Measurements from ENCODE around the gene FHOD1.
A peak's percentile ranks its signal among the peaks of the same experiment; 100 is the strongest.

The FHOD1 gene

DNA sequence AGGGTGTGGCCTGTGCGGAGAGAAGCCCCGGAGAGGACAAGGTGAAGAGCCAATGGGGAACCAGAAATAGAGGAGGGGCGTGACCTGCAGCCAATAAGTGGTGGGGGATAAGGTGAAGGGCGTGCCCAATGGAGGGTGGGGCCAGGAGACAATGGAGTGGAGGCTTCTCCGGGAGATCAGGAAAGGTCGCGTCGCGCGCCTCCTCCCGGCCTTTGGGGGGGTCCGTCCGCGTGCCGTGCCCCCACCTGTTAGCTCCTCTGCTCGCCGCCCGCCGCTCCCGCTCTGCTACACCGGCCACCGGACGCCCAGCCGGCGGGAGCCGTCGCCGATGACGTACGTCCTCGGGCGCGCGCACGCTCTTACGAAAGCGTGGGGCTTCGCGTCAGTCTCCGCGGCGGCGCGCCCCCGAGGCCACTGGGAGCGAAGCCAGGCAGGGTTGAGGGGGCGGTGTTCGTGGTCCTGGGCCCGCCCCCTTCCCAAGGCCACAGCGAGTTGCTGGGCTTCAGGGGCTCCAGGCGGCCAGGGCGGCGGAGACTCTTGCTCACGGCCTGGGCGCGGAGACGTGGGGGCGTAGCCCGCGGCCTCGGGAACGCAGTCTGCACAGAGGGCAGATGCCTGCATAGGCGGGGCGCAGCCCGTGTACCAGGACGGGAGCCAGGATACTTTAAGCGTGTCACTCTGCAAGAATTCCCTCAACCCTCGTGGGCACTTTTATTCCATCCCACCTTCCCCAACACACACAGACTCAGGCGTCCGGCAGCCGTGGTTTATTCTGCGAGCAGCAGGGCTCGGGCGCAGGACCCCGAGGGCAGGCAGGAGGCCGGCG, 63.4 kb downstream of the FHOD1 start, which contains the start of gene MATCAP1 (continued):
- TF ChIP-seq, protein P1, sequence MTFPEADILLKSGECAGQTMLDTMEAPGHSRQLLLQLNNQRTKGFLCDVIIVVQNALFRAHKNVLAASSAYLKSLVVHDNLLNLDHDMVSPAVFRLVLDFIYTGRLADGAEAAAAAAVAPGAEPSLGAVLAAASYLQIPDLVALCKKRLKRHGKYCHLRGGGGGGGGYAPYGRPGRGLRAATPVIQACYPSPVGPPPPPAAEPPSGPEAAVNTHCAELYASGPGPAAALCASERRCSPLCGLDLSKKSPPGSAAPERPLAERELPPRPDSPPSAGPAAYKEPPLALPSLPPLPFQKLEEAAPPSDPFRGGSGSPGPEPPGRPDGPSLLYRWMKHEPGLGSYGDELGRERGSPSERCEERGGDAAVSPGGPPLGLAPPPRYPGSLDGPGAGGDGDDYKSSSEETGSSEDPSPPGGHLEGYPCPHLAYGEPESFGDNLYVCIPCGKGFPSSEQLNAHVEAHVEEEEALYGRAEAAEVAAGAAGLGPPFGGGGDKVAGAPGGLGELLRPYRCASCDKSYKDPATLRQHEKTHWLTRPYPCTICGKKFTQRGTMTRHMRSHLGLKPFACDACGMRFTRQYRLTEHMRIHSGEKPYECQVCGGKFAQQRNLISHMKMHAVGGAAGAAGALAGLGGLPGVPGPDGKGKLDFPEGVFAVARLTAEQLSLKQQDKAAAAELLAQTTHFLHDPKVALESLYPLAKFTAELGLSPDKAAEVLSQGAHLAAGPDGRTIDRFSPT (tag by site-specific recombination; IDR thresholded peaks at IDR 0.05) = no peak
- TF ChIP-seq SP7 (tag by site-specific recombination; IDR thresholded peaks at IDR 0.05) (peak; percentile 69), ZSCAN30 (tag by site-specific recombination; IDR thresholded peaks at IDR 0.05) (0 out of 2 replicates have a peak, but pooled peaks have one; percentile 12), ZBTB17 (tag by site-specific recombination; IDR thresholded peaks at IDR 0.05) (peak; percentile 79), ZEB2 (tag by site-specific recombination; IDR thresholded peaks at IDR 0.05) (peak; percentile 95), ZNF362 (tag by site-specific recombination; IDR thresholded peaks at IDR 0.05) (no peak), KLF7 (tag by site-specific recombination; IDR thresholded peaks at IDR 0.05; ENCODE audit: borderline replicate concordance) (0 out of 2 replicates have a peak, but pooled peaks have one; percentile 8), ZNF394 (tag by site-specific recombination; IDR thresholded peaks at IDR 0.05; ENCODE audit: borderline replicate concordance) (peak; percentile 22; the same call in 1 of the 2 replicates), ZNF501 (tag by site-specific recombination; IDR thresholded peaks at IDR 0.05) (no peak), KLF10 (tag by site-specific recombination; IDR thresholded peaks at IDR 0.05) (peak; percentile 66; the same call in 1 of the 2 replicates), ZNF366 (tag by site-specific recombination; conservative IDR thresholded peaks at IDR 0.05) (0 out of 2 replicates have a peak, but pooled peaks have one; percentile 4), ZNF324 (tag by site-specific recombination; IDR thresholded peaks at IDR 0.05) (no peak), WT1 (tag by site-specific recombination; IDR thresholded peaks at IDR 0.05) (no peak), ZNF37A (tag by site-specific recombination; IDR thresholded peaks at IDR 0.05) (no peak), GLIS1 (tag by site-specific recombination; IDR thresholded peaks at IDR 0.05) (peak; percentile 84), ZNF112 (tag by site-specific recombination; IDR thresholded peaks at IDR 0.05) (no peak), ZNF274 (IDR thresholded peaks at IDR 0.05; ENCODE audit: low read length) (no peak), ZNF274 (tag by site-specific recombination; IDR thresholded peaks at IDR 0.05; ENCODE audit: borderline replicate concordance) (no peak), BCL11B (tag by site-specific recombination; IDR thresholded peaks at IDR 0.05; ENCODE audit: low read depth) (no peak), ZNF76 (tag by site-specific recombination; IDR thresholded peaks at IDR 0.05; ENCODE audit: borderline replicate concordance, low read depth) (0 out of 2 replicates have a peak, but pooled peaks have one; percentile 7), ZBTB21 (tag by site-specific recombination; IDR thresholded peaks at IDR 0.05) (peak; percentile 94), ZNF830 (tag by site-specific recombination; IDR thresholded peaks at IDR 0.05; ENCODE audit: low read depth) (no peak)
- TF ChIP-seq, protein P2, sequence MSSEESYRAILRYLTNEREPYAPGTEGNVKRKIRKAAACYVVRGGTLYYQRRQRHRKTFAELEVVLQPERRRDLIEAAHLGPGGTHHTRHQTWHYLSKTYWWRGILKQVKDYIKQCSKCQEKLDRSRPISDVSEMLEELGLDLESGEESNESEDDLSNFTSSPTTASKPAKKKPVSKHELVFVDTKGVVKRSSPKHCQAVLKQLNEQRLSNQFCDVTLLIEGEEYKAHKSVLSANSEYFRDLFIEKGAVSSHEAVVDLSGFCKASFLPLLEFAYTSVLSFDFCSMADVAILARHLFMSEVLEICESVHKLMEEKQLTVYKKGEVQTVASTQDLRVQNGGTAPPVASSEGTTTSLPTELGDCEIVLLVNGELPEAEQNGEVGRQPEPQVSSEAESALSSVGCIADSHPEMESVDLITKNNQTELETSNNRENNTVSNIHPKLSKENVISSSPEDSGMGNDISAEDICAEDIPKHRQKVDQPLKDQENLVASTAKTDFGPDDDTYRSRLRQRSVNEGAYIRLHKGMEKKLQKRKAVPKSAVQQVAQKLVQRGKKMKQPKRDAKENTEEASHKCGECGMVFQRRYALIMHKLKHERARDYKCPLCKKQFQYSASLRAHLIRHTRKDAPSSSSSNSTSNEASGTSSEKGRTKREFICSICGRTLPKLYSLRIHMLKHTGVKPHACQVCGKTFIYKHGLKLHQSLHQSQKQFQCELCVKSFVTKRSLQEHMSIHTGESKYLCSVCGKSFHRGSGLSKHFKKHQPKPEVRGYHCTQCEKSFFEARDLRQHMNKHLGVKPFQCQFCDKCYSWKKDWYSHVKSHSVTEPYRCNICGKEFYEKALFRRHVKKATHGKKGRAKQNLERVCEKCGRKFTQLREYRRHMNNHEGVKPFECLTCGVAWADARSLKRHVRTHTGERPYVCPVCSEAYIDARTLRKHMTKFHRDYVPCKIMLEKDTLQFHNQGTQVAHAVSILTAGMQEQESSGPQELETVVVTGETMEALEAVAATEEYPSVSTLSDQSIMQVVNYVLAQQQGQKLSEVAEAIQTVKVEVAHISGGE (tag by site-specific recombination; conservative IDR thresholded peaks at IDR 0.05; ENCODE audit: low read depth) = peak; percentile 82
- TF ChIP-seq, protein P3, sequence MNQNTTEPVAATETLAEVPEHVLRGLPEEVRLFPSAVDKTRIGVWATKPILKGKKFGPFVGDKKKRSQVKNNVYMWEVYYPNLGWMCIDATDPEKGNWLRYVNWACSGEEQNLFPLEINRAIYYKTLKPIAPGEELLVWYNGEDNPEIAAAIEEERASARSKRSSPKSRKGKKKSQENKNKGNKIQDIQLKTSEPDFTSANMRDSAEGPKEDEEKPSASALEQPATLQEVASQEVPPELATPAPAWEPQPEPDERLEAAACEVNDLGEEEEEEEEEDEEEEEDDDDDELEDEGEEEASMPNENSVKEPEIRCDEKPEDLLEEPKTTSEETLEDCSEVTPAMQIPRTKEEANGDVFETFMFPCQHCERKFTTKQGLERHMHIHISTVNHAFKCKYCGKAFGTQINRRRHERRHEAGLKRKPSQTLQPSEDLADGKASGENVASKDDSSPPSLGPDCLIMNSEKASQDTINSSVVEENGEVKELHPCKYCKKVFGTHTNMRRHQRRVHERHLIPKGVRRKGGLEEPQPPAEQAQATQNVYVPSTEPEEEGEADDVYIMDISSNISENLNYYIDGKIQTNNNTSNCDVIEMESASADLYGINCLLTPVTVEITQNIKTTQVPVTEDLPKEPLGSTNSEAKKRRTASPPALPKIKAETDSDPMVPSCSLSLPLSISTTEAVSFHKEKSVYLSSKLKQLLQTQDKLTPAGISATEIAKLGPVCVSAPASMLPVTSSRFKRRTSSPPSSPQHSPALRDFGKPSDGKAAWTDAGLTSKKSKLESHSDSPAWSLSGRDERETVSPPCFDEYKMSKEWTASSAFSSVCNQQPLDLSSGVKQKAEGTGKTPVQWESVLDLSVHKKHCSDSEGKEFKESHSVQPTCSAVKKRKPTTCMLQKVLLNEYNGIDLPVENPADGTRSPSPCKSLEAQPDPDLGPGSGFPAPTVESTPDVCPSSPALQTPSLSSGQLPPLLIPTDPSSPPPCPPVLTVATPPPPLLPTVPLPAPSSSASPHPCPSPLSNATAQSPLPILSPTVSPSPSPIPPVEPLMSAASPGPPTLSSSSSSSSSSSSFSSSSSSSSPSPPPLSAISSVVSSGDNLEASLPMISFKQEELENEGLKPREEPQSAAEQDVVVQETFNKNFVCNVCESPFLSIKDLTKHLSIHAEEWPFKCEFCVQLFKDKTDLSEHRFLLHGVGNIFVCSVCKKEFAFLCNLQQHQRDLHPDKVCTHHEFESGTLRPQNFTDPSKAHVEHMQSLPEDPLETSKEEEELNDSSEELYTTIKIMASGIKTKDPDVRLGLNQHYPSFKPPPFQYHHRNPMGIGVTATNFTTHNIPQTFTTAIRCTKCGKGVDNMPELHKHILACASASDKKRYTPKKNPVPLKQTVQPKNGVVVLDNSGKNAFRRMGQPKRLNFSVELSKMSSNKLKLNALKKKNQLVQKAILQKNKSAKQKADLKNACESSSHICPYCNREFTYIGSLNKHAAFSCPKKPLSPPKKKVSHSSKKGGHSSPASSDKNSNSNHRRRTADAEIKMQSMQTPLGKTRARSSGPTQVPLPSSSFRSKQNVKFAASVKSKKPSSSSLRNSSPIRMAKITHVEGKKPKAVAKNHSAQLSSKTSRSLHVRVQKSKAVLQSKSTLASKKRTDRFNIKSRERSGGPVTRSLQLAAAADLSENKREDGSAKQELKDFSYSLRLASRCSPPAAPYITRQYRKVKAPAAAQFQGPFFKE (tag by site-specific recombination; IDR thresholded peaks at IDR 0.05; ENCODE audit: borderline replicate concordance) = no peak
- TF ChIP-seq, protein P4, sequence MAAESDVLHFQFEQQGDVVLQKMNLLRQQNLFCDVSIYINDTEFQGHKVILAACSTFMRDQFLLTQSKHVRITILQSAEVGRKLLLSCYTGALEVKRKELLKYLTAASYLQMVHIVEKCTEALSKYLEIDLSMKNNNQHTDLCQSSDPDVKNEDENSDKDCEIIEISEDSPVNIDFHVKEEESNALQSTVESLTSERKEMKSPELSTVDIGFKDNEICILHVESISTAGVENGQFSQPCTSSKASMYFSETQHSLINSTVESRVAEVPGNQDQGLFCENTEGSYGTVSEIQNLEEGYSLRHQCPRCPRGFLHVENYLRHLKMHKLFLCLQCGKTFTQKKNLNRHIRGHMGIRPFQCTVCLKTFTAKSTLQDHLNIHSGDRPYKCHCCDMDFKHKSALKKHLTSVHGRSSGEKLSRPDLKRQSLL (tag by site-specific recombination; IDR thresholded peaks at IDR 0.05) = peak; percentile 9; the same call in 1 of the 2 replicates

All from HEK293 (cell line).